IMR-90 (cell line): Measurements from ENCODE around the gene CDK11B.

Experiments
- CEBPB ChIP-seq: IDR thresholded peaks from 2 replicates; pipeline ENCODE4 v1.6.1; 2012; ENCODE audit warnings: low read depth, low read length, improper control_type of control experiment
- CHD1 ChIP-seq: IDR thresholded peaks from 2 replicates; pipeline ENCODE4 v1.6.1; 2012; ENCODE audit warnings: low read depth, low read length, improper control_type of control experiment
- FOS ChIP-seq: fragments of 150-350 bp; IDR thresholded peaks from 2 replicates; pipeline ENCODE4 v1.6.1; 2016; ENCODE audit warnings: low read depth, low read length
- MAFK ChIP-seq: IDR thresholded peaks from 2 replicates; pipeline ENCODE4 v1.6.1; 2012; ENCODE audit warnings: low read depth, low read length, improper control_type of control experiment
- MAZ ChIP-seq: IDR thresholded peaks from 2 replicates; pipeline ENCODE4 v1.6.1; 2012; ENCODE audit warnings: low read depth, mild to moderate bottlenecking, low read length, improper control_type of control experiment, moderate library complexity, borderline replicate concordance
- MXI1 ChIP-seq: IDR thresholded peaks from 2 replicates; pipeline ENCODE4 v1.6.1; 2012; ENCODE audit warnings: low read depth, mild to moderate bottlenecking, low read length, moderate library complexity, borderline replicate concordance
- NFE2L2 ChIP-seq: fragments of 150-350 bp; IDR thresholded peaks from 2 replicates; pipeline ENCODE4 v1.6.1; 2016; ENCODE audit warnings: low read depth, mild to moderate bottlenecking, low read length
- POLR2A ChIP-seq: IDR thresholded peaks from 2 replicates; pipeline ENCODE4 v1.6.1; 2012; ENCODE audit warnings: mild to moderate bottlenecking, low read depth, low read length
- RAD21 ChIP-seq: IDR thresholded peaks from 2 replicates; pipeline ENCODE4 v1.6.1; 2012; ENCODE audit warnings: low read length, improper control_type of control experiment
- RFX5 ChIP-seq: IDR thresholded peaks from 2 replicates; pipeline ENCODE4 v1.8.0; 2012; ENCODE audit warnings: low read depth, mild to moderate bottlenecking, low read length, moderate library complexity
- TF ChIP-seq, protein P1 (sequence below): conservative IDR thresholded peaks from 2 replicates; pipeline ENCODE4 v1.5.1; 2012; ENCODE audit warnings: mild to moderate bottlenecking, low read depth, low read length, improper control_type of control experiment
- TF ChIP-seq, protein P2 (sequence below): fragments of 150-350 bp; IDR thresholded peaks from 2 replicates; pipeline ENCODE4 v1.6.1; 2017; ENCODE audit warnings: mild to moderate bottlenecking, antibody characterized with exemption, low read length, low read depth
- TF ChIP-seq, protein P3 (sequence below): fragments of 150-350 bp; IDR thresholded peaks from 2 replicates; pipeline ENCODE4 v1.6.1; 2016; ENCODE audit warnings: low read depth, mild to moderate bottlenecking, low read length, moderate library complexity, borderline replicate concordance

- TF ChIP-seq POLR2A (no peak; the same call in 1 of the 2 replicates), NFE2L2 (no peak), RFX5 (no peak), CHD1 (peak; percentile 19; the same call in 1 of the 2 replicates), MAZ (peak; percentile 20; the same call in 1 of the 2 replicates), FOS (no peak), RAD21 (no peak), CEBPB (no peak), MAFK (no peak), MXI1 (peak; percentile 34; the same call in 1 of the 2 replicates)
- TF ChIP-seq, protein P1, sequence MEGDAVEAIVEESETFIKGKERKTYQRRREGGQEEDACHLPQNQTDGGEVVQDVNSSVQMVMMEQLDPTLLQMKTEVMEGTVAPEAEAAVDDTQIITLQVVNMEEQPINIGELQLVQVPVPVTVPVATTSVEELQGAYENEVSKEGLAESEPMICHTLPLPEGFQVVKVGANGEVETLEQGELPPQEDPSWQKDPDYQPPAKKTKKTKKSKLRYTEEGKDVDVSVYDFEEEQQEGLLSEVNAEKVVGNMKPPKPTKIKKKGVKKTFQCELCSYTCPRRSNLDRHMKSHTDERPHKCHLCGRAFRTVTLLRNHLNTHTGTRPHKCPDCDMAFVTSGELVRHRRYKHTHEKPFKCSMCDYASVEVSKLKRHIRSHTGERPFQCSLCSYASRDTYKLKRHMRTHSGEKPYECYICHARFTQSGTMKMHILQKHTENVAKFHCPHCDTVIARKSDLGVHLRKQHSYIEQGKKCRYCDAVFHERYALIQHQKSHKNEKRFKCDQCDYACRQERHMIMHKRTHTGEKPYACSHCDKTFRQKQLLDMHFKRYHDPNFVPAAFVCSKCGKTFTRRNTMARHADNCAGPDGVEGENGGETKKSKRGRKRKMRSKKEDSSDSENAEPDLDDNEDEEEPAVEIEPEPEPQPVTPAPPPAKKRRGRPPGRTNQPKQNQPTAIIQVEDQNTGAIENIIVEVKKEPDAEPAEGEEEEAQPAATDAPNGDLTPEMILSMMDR: no peak
- TF ChIP-seq, protein P2, sequence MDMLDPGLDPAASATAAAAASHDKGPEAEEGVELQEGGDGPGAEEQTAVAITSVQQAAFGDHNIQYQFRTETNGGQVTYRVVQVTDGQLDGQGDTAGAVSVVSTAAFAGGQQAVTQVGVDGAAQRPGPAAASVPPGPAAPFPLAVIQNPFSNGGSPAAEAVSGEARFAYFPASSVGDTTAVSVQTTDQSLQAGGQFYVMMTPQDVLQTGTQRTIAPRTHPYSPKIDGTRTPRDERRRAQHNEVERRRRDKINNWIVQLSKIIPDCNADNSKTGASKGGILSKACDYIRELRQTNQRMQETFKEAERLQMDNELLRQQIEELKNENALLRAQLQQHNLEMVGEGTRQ: no peak
- TF ChIP-seq, protein P3, sequence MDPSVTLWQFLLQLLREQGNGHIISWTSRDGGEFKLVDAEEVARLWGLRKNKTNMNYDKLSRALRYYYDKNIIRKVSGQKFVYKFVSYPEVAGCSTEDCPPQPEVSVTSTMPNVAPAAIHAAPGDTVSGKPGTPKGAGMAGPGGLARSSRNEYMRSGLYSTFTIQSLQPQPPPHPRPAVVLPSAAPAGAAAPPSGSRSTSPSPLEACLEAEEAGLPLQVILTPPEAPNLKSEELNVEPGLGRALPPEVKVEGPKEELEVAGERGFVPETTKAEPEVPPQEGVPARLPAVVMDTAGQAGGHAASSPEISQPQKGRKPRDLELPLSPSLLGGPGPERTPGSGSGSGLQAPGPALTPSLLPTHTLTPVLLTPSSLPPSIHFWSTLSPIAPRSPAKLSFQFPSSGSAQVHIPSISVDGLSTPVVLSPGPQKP: no peak
These were observed 42.6 kb downstream of the CDK11B start for GRCh38 chr1:1616045-1616790.
